Astrocyte (in vitro differentiated cells and primary cell): ENCODE measurements around the gene CDCA5.

Experiments used
- EZH2 ChIP-seq: IDR thresholded peaks from 2 replicates; pipeline ENCODE4 v1.6.1; 2012; ENCODE audit warnings: mild to moderate bottlenecking, low read length, inconsistent platforms; ENCODE audit not compliant: insufficient read depth
- TF ChIP-seq, protein P1 (sequence below): IDR thresholded peaks from 2 replicates; pipeline ENCODE4 v1.5.1; 2011; ENCODE audit warnings: low read depth, mild to moderate bottlenecking, inconsistent platforms, low read length, moderate library complexity; ENCODE audit not compliant: insufficient read depth

DNA sequence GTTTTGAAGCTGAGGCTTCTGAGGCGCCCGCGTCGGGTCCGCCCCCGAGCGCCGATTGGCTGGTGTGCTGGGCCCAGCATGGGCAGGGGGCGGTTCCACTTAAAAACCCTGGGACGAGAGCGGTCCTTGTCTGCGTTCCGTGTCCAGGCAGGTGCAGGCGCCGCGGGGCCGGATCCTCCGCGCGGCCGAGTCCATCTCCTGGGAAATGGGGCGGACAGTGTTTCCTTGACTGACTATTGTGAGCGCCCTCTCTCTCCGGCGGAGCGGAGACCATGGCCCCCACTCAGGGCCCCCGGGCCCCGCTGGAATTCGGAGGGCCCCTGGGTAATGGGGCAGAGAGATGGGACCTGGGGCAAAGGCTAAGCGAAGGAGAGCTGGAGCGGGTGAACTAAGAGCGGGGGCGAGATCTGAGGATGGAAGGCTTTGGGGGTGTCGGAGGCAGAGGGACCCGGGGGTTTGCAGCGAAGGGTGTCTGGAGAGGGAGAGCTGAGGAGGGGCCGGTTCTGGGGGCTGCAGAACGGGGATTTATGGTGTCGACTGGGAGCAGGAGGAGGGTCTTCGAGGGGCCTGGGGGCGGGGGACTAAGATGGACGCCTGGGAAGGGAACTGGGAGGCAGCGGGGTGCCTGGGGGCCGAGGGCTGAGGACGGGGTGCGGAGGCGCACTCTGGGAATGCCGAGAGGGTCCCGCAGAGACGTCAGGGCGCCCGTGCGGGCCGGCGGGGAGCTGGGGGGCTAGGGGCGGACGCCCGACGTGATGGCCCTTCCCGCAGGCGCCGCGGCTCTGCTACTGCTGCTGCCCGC lies 28.1 kb upstream of the CDCA5 start, which contains the start of gene TM7SF2:
- TF ChIP-seq, protein P1, sequence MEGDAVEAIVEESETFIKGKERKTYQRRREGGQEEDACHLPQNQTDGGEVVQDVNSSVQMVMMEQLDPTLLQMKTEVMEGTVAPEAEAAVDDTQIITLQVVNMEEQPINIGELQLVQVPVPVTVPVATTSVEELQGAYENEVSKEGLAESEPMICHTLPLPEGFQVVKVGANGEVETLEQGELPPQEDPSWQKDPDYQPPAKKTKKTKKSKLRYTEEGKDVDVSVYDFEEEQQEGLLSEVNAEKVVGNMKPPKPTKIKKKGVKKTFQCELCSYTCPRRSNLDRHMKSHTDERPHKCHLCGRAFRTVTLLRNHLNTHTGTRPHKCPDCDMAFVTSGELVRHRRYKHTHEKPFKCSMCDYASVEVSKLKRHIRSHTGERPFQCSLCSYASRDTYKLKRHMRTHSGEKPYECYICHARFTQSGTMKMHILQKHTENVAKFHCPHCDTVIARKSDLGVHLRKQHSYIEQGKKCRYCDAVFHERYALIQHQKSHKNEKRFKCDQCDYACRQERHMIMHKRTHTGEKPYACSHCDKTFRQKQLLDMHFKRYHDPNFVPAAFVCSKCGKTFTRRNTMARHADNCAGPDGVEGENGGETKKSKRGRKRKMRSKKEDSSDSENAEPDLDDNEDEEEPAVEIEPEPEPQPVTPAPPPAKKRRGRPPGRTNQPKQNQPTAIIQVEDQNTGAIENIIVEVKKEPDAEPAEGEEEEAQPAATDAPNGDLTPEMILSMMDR: no peak
- TF ChIP-seq EZH2: no peak
